GM10248 (cell line): ENCODE results near the gene PDE11A.

Experiments used
- CTCF ChIA-PET: fragments of 300-600 bp; sonication (Branson Sonifier 250); formaldehyde crosslinking; extraction: SDS; loops from one replicate; lab custom pipeline; 2021; ENCODE audit warnings: antibody characterized with exemption; lab: Yijun Ruan, JAX
- POLR2A ChIA-PET: fragments of 350-650 bp; sonication (Branson Sonifier 250); formaldehyde crosslinking; extraction: SDS; loops from one replicate; lab custom pipeline; 2020; ENCODE audit warnings: antibody characterized with exemption; lab: Yijun Ruan, JAX
- DNase-seq: peaks from one replicate; pipeline ENCODE4 v3.0.0; 2012; ENCODE audit errors: extremely low spot score
- CTCF ChIP-seq: IDR thresholded peaks from 2 replicates; pipeline ENCODE4 v1.5.1; 2012; ENCODE audit warnings: mild to moderate bottlenecking, low read depth; ENCODE audit errors: extremely low read depth, missing control alignments, control extremely low read depth

Gene PDE11A

GRCh38 chr2:177929662-177930522 is 142.7 kb downstream of the PDE11A start:
- CTCF ChIA-PET, result interaction anchor here (1.8 kb wide), 1 partner anchor 31 kb away, joined by 4 read pairs; no protein-coding TSS in a partner anchor
- DNase-seq, result no peak
- POLR2A ChIA-PET, result no interaction called here
- no peak for TF ChIP-seq CTCF

GRCh38 chr2:177923323-177923722 is 149.3 kb downstream of the PDE11A start:
- TF ChIP-seq CTCF, result no peak
- CTCF ChIA-PET, result no interaction called here
- DNase-seq, result no peak
- POLR2A ChIA-PET, result no interaction called here

- no peak for TF ChIP-seq CTCF
- POLR2A ChIA-PET, result no interaction called here
- no peak for DNase-seq
- CTCF ChIA-PET, result no interaction called here
Measured at GRCh38 chr2:177921726-177922125, 150.9 kb downstream of the PDE11A start.

GRCh38 chr2:177917169-177917568 is 155.4 kb downstream of the PDE11A start:
- ChIA-PET POLR2A (no interaction called here), CTCF (interaction anchor here (1.0 to 1.6 kb wide), 2 partner anchors 10 to 25 kb away, joined by 3 to 6 read pairs; no protein-coding TSS in a partner anchor)
- no peak for DNase-seq
- TF ChIP-seq CTCF, result no peak

GRCh38 chr2:177916342-177916741 is 156.2 kb downstream of the PDE11A start:
- no peak for DNase-seq
- POLR2A ChIA-PET, result no interaction called here
- CTCF ChIA-PET, result no interaction called here
- TF ChIP-seq CTCF, result no peak

GRCh38 chr2:177914247-177914646 is 158.3 kb downstream of the PDE11A start:
- no peak for DNase-seq
- TF ChIP-seq CTCF, result no peak
- ChIA-PET POLR2A (no interaction called here), CTCF (no interaction called here)
